ENCODE results near the gene CXCL5. TPM values are rescaled to one million over a fixed set of nuclear protein-coding genes. Genes with fewer than 3 reads are reported as not detected.

Gene CXCL5
- total and polyA plus RNA-seq, 10 of the 15 experiments (the other 5 are each of a cell fraction or from before 2014, with no cell fraction given) = not detected

- no peak for FAIRE-seq
- Histone ChIP-seq H2AFZ (ENCODE audit: control insufficient read depth, low read depth, low read length) (peak within 1 kb of the TSS; percentile 62), H3K4me2 (ENCODE audit: control insufficient read depth, insufficient read depth) (peak within 1 kb of the TSS; percentile 87), H4K20me1 (ENCODE audit: control insufficient read depth, insufficient read depth) (no peaks in the 10 kb centered on the region), H3K27me3 (replicated peaks in 1 of 2; ENCODE audit: control insufficient read depth in 2 of 2, insufficient read depth in 2 of 2, low read length in 1 of 2) (peaks cover 3 to 8% of the 10 kb centered on the region in 2 experiments), H3K4me1 (ENCODE audit: control insufficient read depth, insufficient read depth, low read length) (peaks cover 3% of the 10 kb centered on the region; the same call in 1 of the 2 replicates), H3K79me2 (ENCODE audit: control insufficient read depth, insufficient read depth, low read length) (no peaks in the 10 kb centered on the region), H3K4me3 (peak within 1 kb of the TSS; percentile 67), H3K36me3 (ENCODE audit: control insufficient read depth in 2 of 2, insufficient read depth in 2 of 2, low read length in 1 of 2) (no peaks in the 10 kb centered on the region), H3K9ac (ENCODE audit: control insufficient read depth, insufficient read depth, low read length) (no peak within 1 kb of the TSS), H3K27ac (ENCODE audit: control insufficient read depth, insufficient read depth) (no peak within 1 kb of the TSS), H3K9me3 (replicated peaks; ENCODE audit: control insufficient read depth, insufficient read depth, low read length) (no peaks in the 10 kb centered on the region)
- RAD21 ChIA-PET (ENCODE audit: unreplicated experiment) = no interaction called here
- no TSS peak for BruUV-seq (replicated peaks)
- intact Hi-C loops (cut with micrococcal nuclease; ENCODE audit: unreplicated experiment) (loop anchor here (10.0 kb wide), 1 partner anchor 374 kb away; no protein-coding TSS in a partner anchor), in situ Hi-C loops (cut with MboI) (no loop called here)
- ATAC-seq = peak; percentile 70
- DNase-seq (ENCODE audit: low read depth, low spot score) = no peak
- TF ChIP-seq IKZF1 (conservative IDR thresholded peaks at IDR 0.05) = 0 out of 2 replicates have a peak, but pooled peaks have one; percentile 12
- 0 out of 6 replicates have a peak, but pooled peaks of 2 of the 3 experiments have one; percentile 2 to 7 for TF ChIP-seq CTCF (IDR thresholded peaks at IDR 0.05 in 2 of 3, conservative IDR thresholded peaks at IDR 0.05 in 1 of 3; ENCODE audit: control insufficient read depth in 2 of 3, extremely low read depth in 1 of 3, insufficient read depth in 1 of 3, low read depth in 3 of 3, low read length in 3 of 3)
- no peak for TF ChIP-seq ATF7 (IDR thresholded peaks at IDR 0.05; ENCODE audit: low read depth)
- SMC1A ChIA-PET (ENCODE audit: uncharacterized antibody, unreplicated experiment) = no interaction called here
- POLR2A ChIA-PET = no interaction called here
- CTCF ChIA-PET = interaction anchor here (1.8 kb wide), 1 partner anchor 308 kb away, joined by 4 read pairs; no protein-coding TSS in a partner anchor
- under 1% methylated on average over 40 of the region's 64 CpGs for WGBS (ENCODE audit: insufficient coverage, insufficient replicate concordance, low lambda C conversion rate, missing lambda C conversion rate)
Measured at GRCh38 chr4:74038425-74039314, 40.2 kb upstream of the CXCL5 start, which contains the start of gene CXCL3. CXCL3 (minus strand) TSS chr4:74038689; CDS start chr4:74038611, 78 bp downstream.

All from GM12878 (cell line).